ENCODE data around the gene SLX4IP.

SLX4IP gene

DNA sequence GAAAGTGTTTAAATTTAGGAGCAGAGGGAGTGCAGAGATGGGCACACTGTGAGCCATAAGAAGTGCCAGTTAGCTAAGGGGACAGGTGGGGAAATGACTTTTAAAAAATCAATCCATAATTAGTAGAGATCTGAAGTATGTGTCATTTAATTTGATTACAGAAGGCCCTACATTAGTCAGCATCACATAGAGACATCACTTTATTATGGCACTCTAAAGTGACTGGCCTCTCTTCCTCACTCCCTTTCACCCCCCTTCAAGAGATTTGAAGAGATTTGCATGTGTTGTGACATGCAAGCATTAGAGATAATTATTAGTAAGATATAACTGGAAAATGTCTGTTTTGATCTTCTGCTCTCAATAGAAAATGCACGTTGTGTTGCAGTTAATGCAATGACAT lies 86.7 kb downstream of the SLX4IP start:
- no peak for DNase-seq (ENCODE audit: low spot score)

DNA sequence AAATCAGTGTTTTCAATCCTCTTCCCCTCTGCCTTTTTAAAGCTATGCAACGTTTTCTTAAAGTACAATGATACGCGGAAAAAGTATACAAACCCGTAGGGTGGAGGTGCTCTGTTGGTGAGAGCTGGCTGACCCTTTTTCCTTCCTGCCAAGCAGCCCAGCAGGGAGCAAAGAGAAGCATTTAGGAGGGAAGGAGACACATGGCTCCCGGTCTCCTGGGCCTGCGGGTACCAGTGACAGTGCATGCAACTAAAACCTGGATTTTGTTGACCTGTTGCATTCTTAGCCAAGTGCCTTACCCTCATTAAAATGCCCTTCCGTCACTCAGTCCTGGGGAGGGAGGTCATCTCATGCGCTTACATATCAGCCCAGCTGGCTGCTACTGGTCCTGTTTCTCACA lies 87.2 kb downstream of the SLX4IP start:
- DNase-seq (ENCODE audit: low spot score) = no peak

DNA sequence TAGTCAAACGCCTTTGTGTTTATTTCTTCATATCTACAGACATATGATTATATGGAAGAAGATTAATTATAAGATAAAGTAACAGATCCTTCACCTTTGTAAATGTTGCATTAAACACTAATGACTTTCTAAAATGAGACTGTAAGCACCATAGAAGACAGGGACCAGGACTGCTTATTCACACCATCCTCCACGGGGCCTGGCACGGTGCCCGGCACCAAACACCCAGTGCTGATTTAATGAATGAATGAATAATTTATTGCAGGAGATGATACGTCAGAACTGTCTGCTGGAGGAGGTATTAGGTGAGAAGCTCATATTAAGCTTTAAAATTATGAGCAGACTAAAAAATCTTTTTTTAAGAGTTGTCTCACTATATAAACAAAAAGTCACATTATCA lies 88.3 kb downstream of the SLX4IP start:
- DNase-seq (ENCODE audit: low spot score) = no peak

DNA sequence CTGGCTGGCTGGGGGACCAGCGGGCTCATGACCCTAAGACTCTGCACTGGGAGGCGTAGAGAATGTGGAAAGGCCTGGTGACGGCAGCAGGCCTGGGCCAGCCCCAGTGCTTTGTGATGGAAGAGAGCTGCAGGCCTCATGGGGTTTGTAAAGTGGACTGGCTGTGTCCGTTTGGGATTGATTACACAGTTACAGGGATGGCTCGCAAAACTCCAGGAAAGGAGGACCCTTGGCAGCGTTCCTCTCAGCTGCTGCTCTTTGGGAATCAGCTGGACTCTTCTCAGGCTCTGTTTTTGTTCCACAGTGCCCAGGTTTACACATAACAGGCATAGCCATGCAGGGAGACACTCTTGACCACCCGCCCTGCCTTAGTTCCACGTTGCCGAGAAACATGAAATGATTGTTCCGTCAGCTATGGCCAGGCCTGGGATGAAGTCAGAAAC lies 89.0 kb downstream of the SLX4IP start:
- DNase-seq (ENCODE audit: low spot score) = no peak

DNA sequence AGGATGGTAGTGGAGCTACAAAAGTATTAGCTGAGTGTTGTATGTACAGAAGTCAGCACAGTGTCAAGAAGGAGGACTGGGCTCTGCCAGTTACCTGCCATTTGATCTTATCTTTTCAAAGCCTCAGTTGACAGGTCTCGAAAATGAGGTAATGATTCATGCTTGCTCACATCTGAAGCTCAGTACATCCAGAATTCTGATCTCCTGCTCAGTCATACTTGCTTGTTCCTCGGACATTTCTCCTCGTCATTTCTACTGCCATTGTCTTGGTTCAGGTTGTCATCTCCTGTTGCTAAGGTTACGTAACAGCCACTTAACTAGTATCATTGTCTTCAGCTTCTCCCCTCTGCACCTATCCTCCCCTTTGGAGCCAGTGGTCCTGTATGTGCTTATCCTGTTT lies 89.5 kb downstream of the SLX4IP start:
- DNase-seq (ENCODE audit: low spot score) = no peak

DNA sequence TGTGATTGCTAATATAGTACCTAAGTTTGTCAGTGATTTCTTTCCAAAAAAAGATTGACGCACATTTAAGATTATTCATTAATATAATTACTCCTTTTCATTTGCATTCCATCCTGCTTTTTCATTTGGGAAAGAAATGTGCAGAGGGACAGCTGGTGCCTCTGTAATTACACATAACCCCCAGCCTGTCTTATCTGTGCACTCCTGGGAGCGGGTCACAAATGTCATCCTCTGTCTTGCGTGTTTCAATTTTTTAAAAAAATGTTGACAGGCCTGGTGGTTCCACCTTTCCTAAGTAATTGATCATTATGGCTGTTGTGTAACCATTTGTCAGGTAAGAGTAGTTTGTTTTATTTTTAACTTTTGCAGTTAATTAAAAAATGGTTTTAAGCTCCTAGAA lies 92.7 kb downstream of the SLX4IP start:
- no peak for DNase-seq (ENCODE audit: low spot score)

DNA sequence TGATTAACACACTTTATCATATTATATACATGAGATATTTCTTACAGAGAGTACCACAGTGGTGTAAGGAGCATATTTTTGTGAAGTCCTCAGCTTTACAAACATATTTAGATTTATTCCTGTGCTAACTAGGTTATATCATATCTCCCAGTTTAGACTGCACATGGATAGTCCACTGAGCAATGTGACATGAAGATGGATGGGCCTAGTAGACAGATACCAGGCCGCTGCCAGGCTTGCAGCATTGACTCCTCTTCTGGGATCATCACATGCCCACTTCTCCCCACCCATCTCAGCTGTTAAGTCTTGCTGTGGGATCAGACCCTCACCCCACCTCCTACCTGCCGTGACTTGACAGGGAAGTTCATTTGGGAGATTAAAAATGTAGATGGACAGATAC lies 95.8 kb downstream of the SLX4IP start:
- DNase-seq (ENCODE audit: low spot score) = no peak

DNA sequence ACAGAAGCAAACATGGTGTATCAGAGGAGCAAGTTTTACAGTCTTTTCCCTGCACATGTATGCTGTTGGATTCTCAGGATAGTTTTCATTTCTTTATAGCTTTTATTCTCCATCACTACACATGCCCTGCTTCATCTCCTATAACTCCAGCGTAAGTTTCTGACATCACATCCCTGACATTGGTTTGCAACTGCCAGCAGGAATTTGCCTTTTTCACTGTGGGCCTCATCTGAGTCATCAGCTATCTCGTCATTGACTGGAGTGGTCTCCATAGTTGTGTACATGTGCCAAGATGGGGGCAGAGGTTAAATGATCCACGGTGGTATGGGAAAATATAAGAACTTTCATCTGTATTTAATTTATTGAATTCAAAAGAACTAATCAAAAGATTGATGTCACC lies 96.7 kb downstream of the SLX4IP start:
- DNase-seq (ENCODE audit: low spot score) = no peak

DNA sequence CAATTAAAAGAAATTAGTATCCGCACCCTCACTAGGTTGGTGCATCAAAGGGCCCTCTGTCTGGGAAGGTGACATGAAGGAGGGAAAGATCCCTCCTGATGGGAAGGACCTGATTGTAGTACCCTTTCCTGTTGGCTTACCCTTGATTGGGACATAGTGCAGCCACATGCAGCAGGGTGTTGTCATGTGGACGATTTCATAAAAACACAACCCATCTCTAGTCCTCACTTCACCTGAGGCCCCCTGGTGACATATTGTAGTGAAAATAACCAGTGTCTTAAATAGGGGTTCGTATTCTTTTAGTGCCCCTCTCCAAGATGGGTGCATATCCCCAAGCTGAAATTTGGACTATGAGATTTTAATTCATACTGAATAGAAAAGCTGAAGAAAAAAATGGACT lies 97.3 kb downstream of the SLX4IP start:
- DNase-seq (ENCODE audit: low spot score) = no peak

DNA sequence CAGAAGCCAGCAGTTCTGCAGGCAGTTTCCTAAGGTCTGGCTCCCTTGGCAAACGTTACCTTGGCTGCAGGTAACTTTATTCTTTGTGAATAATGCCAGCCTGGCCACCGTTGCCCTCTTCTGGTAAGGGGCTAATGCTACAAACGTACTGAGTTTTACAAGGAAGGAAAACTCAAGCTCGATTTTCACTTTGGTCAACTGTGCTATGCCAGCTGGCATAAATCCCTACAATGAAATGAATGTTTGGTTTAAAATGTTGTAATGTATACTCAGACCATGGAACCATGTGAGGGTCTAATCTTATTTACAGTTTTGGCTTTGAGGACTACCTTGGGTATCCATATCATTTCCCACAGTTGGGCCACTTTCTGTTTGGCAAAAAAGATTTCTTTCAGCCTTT lies 101.4 kb downstream of the SLX4IP start:
- DNase-seq (ENCODE audit: low spot score) = peak; percentile 10

DNA sequence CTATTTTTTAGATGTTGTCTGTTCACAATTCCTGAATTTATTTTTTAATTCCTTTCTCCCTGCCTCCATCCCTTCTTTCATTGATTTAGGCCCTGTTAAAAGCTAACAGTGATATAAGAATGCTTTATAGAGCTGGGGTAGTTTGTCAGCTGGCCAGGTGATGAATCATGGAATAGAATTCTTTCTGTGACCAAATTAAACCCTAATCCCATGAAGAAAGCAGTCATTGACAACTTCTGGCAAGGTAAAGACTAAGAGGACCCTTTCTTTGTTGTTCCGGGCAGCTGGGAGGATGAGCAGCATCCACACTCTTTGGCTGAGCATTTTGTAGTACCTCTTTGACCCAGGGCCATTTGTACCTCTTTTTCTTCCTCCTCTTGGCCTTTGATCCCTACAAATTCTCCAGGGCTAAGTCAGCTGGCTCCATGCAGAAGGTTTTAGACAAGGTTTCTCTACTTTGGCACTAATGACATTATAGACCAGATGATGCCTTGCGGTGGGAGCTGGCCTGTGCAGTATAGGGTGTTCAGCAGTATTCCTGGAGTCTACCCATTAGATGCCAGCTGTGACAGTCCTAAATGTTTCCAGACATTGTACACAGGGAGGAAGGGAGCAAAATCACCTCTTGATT lies 102.9 kb downstream of the SLX4IP start:
- DNase-seq (ENCODE audit: low spot score) = no peak

DNA sequence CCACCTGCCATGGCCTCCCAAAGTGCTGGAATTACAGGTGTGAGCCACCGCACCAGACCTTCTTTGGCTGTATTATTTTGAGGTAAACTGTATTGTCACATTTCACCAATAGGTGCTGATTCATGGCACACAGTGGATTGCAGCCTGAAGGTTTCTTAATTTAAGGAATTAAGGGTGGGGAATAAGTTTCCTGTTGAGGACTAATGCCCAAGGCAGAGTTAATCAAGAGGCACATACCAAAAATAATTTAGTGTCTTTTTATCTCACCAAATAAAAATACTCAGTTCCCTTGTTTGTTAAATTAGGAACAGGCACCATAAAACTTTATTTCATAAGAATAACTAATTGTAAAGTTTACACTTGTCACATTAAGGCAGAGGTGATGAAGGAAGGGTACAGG lies 103.7 kb downstream of the SLX4IP start:
- DNase-seq (ENCODE audit: low spot score) = no peak

DNA sequence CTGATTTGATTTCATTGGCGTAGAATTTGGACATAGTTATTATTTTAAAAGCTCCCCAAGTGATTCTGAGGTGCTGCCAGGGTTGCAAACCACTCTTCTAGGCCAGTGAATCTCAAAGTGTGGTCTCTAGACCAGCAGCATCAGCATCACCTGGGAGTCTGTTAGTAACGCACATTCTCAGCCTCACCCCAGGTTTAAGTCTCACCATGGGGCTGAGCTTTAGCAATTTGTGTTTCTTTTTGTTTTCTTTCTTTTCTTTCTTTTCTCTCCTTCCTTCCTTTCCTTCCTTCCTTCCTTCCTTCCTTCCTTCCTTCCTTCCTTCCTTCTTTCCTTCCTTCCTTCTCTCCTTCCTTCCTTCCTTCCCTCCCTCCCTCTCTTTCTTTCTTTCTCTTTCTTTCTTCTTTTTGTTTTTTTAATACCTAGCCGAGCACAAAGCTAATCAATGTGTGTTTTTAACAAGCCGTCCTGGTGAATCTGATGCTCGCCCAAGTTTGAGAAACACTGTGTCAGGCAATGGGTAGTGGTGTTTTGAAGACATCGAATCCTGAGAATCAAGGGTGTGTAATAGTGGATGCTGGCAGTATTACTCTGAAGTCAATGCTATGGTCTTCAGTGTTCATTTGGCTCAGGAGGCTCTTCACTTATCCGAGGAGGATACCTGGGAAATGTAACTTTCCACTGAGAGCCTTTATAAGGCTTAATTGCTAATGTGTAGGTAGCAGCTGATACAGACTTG lies 104.9 kb downstream of the SLX4IP start:
- no peak for DNase-seq (ENCODE audit: low spot score)

DNA sequence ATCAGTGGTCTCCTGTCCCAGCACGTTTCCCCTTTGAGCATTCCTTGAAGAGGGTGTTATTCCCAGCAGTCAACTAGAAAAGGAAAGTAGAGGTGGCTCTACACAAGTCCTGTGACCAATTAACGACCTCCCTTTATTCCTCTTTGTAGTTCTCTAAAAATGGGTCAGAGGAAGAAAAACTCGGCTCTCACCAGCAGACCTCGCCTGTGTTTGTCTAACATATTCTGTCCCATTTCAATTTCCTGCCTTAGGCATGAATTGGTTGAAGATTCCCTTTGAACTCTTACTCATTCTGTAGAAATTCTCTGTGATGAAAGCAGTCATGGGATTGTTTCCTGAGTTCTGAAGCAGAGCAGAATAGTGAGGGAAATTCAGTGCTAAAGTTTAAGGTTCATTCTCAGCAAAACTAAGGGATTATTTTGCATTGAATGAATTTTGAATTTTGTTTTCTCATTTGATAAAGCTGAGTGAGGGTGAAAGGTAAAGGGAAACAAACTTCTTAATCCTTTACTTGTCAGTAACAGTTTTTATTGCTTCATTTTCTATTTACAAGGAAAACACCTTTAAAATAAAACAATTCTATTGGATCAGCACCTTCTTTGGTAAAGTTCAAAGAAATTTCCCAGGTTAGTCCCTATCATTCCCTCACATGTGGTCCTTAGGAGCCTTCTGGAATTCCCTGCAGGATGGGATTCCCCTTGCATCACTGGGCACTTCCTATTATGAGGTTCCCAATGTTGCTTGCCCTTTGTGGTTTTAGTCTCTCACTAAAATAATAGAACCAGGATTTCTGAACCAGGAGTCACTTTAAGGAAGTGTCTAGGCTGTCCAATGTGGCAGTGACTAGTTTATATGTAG lies 105.8 kb downstream of the SLX4IP start:
- no peak for DNase-seq (ENCODE audit: low spot score)

DNA sequence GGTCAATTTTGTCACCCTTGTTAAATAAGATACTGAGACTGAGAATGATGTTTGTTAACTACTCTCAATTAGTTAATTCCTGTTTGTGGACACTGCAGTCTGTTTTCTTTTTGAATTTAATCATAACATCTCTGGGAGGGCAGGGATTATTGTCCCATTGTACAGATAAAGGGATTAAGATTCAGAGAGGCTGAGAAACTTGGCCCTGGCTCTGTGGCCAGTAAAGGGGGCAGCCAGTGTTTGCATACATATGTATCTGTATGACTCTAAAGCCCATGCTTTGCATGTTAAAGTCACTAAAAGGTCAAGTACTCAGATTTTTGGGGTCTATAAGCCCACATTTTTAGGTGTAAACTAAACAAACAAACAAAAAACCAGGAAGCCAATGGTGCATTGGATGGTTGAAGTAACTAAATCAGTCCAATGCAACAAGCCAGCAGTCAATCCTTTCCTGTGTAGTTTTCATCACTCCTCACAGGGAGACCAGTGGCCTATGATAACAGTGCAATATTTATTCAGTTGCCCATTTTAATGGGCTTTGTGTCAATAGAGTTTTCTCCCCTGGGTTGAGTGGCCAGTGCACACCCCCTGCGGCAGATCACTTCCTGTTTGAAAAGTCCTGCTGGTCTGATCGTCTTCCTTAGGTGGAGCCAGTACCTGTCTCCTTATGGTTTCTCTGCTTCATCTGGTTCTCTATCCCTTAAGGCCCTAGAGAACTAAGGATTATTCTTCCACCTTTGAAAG lies 106.7 kb downstream of the SLX4IP start:
- no peak for DNase-seq (ENCODE audit: low spot score)

DNA sequence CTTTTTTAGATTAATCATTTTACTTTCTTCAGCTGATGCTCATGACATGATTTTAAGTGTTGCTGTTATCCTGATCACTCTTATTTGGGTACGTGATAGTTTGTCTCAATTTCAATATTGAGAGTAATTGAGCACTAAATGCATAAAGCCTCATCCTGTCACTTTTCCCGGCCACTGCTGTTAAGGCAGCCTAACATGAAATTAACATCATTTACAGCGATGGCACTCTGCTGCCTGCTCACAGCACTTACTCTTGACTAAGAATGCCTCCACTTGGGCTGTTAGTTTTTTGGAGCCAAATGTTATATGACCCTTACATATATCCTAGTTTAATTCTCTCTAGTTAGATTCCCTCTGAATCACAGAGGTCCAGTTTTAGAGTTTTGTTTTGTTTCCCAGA lies 107.3 kb downstream of the SLX4IP start:
- DNase-seq (ENCODE audit: low spot score) = no peak

DNA sequence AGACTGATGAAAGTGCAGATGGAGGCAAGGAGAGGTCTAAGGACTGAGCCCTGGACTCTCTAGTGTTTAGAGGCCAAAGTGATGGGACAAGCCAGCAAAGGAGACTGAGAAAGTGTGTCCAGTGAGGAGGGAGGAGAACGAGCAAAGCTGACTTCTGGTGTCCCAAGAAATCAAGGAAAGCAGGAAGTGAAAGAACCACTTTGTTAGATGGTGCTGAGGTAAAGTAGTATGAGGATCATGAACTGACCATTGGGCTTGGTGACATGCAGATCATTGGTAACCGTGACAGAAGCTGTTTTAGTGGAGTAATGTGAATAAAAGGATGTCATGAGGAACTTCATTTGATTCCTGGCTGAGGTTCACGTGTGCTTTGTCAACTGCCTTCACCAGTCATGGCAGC lies 108.4 kb downstream of the SLX4IP start:
- no peak for DNase-seq (ENCODE audit: low spot score)

DNA sequence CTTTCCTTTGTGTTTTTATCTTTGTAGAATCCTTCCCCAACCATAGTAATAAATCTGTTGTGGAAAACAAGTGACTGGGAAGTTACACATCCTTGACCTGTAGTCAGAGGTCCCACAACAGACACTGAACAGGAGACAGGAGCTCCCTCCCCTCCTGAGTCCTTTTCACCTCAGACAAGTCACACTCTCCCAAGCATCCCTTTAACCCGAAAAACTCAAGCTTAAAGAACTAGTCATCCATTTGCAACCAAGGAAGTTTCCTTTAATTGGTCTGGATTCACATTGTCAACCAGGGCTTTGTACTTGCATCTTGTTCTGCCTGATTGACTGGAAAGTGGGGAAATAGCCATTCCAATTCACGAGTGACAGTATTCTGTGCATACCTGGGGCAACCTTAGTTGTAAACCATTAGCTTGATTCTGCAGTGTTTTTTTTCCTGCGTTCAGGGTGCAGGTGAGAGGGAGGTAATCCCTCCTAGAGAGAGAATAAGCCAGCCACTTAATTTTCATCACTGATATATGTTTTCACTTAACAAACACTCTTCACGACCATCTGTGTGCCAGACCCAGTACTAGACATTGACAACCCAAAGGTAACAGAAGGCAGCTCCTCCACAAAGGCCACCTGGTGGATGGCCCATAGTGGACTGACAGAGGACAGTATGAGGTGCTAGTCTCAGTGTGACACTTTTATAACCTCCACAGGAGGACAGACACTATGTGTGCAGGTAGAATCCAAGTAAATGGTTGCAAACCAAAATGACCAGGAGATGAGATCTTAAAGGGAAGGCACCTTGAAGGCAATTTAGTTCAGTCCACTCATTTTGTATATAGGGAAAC lies 112.4 kb downstream of the SLX4IP start:
- DNase-seq (ENCODE audit: low spot score) = no peak

DNA sequence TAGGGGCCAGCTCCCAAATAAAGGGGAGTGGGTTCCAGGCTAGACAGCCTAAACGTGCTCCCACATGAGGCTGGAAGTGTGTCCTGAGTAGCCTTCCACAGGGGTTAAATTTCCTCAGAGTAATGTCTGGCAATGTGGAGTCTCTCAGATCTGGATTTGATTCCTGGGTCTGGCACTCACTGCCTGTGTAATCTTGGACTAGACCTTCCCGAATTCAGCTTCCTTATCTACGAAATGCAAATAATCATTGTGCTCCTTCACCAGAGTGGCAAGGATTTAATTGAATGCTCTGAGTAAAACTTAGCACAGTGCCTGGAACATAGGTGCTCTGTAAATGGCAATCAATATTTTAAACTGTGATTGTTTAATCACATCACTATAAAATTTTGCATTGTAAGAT lies 114.4 kb downstream of the SLX4IP start:
- no peak for DNase-seq (ENCODE audit: low spot score)

DNA sequence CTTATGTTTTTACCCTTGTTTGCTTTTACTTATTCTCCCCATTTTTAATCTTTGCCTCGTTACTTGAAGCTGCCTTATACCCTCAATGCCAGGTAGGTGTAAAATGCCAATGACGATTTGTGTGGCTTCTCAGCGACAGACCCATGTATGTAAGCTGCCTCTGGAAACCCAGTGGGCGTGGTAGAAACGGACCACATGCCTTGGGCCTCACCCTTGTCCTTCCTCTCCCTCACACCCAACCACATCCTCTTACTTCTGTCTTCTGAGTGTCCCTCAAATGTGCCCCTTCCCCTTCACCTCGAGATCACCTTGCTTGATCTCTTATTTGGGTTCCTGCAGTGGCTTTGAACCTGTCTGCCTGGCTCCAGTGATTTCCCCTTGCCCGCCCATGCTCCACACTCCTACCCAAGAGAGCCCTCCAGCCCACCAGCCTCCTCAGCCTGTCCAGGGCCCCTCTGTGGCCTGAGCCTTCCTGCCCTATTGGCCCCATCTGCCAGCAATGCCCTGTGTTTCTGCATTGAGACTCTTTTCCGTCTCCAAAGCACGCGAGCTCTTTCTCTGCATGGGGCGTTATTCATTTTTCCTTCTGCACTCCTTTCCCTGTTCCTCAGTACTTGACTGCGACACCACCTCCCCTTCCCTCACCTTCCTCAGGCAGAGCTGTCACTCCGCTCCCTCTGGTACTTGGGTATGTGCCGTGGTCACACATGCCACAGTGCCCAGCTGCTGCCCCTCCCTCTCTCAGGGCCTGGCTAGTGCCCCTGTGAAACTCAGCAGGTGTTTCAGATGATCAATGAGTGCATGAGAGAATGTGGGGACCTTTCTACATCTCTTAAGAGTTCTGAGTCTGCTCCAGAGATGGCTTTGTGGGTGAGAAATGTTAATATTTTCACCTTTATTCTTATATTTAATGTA lies 115.4 kb downstream of the SLX4IP start:
- DNase-seq (ENCODE audit: low spot score) = no peak
